Stimulated activated CD8-positive, alpha-beta memory T cell treated with anti-CD3 and anti-CD28 coated beads, Interleukin-15, amount 100 ng/mL, for 48 hours (primary cell): ENCODE results near the gene AMZ1.
"Not testable (repeated sequence)": the region's sequence is repeated elsewhere in the genome, so short reads cannot be mapped to it uniquely, and the experiment has no call there.

Experiments used
- DNase-seq, 2 donors: peaks; one replicate each; pipeline ENCODE4 v3.0.0-alpha.2; 2020; ENCODE audit warnings: low read depth in 2 of 2

AMZ1 gene

GRCh38 chr7:2711895-2712675, 24.1 kb downstream of the AMZ1 start:
- no peak for DNase-seq

- no peak for DNase-seq
Observed at GRCh38 chr7:2713370-2713769, 25.4 kb downstream of the AMZ1 start.

GRCh38 chr7:2713978-2714377, 26.0 kb downstream of the AMZ1 start:
- no peak for DNase-seq

- DNase-seq: no peak
Observed at GRCh38 chr7:2714636-2715035, 26.6 kb downstream of the AMZ1 start.

- peak in 1 of 2 donors; percentile 27 for DNase-seq
Observed at GRCh38 chr7:2715341-2716231, 27.6 kb downstream of the AMZ1 start.

- no peak for DNase-seq
Observed at GRCh38 chr7:2716488-2716887, 28.5 kb downstream of the AMZ1 start.

- no peak for DNase-seq
Observed at GRCh38 chr7:2716906-2717292, 28.9 kb downstream of the AMZ1 start.

- DNase-seq: no peak
Observed at GRCh38 chr7:2717293-2718261, 29.6 kb downstream of the AMZ1 start.

GRCh38 chr7:2718296-2718965, 30.4 kb downstream of the AMZ1 start:
- DNase-seq: no peak

- peak; percentile 54 to 56 for DNase-seq
Observed at GRCh38 chr7:2719007-2719406, 31.0 kb downstream of the AMZ1 start.

GRCh38 chr7:2720024-2720423, 32.0 kb downstream of the AMZ1 start:
- peak in 1 of 2 donors; percentile 34 for DNase-seq

GRCh38 chr7:2721842-2722241, 33.8 kb downstream of the AMZ1 start:
- no peak for DNase-seq

GRCh38 chr7:2722591-2722990, 34.6 kb downstream of the AMZ1 start:
- DNase-seq: no peak

- no peak for DNase-seq
Observed at GRCh38 chr7:2723138-2723850, 35.3 kb downstream of the AMZ1 start.

GRCh38 chr7:2724036-2724435, 36.0 kb downstream of the AMZ1 start:
- DNase-seq: not testable (repeated sequence)

- DNase-seq: no peak
Observed at GRCh38 chr7:2724453-2725177, 36.6 kb downstream of the AMZ1 start.

- no peak for DNase-seq
Observed at GRCh38 chr7:2725178-2726105, 37.4 kb downstream of the AMZ1 start.

GRCh38 chr7:2726316-2727018, 38.5 kb downstream of the AMZ1 start:
- DNase-seq: no peak
